22Rv1 (cell line): ENCODE results near the gene TSPAN9.

Experiments
- ZFX ChIP-seq: fragments of 450-650 bp; IDR thresholded peaks from 2 replicates; pipeline ENCODE4 v1.6.1; 2017; ENCODE audit warnings: antibody characterized with exemption, borderline replicate concordance
- TF ChIP-seq, protein P1 (sequence below): fragments of 450-650 bp; IDR thresholded peaks from 2 replicates; pipeline ENCODE4 v1.5.1; 2017; ENCODE audit warnings: mild to moderate bottlenecking

- TF ChIP-seq, protein P1, sequence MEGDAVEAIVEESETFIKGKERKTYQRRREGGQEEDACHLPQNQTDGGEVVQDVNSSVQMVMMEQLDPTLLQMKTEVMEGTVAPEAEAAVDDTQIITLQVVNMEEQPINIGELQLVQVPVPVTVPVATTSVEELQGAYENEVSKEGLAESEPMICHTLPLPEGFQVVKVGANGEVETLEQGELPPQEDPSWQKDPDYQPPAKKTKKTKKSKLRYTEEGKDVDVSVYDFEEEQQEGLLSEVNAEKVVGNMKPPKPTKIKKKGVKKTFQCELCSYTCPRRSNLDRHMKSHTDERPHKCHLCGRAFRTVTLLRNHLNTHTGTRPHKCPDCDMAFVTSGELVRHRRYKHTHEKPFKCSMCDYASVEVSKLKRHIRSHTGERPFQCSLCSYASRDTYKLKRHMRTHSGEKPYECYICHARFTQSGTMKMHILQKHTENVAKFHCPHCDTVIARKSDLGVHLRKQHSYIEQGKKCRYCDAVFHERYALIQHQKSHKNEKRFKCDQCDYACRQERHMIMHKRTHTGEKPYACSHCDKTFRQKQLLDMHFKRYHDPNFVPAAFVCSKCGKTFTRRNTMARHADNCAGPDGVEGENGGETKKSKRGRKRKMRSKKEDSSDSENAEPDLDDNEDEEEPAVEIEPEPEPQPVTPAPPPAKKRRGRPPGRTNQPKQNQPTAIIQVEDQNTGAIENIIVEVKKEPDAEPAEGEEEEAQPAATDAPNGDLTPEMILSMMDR, result no peak
- no peak for TF ChIP-seq ZFX
Observed at GRCh38 chr12:3195337-3195736, 118.2 kb downstream of the TSPAN9 start.
